GM23248 (cell line): ENCODE results near the gene IAH1. TPM values are rescaled to one million over a fixed set of nuclear protein-coding genes. Genes with fewer than 3 reads are reported as not detected.

Experiments used
- DNase-seq: peaks from one replicate; pipeline ENCODE4 v3.0.0-alpha.2; 2015
- H2AFZ ChIP-seq: fragments of 200-600 bp; sonication (generic); 2 replicates; pipeline ENCODE4 v1.6.1; 2016; ENCODE audit warnings: antibody characterized with exemption
- H3F3A ChIP-seq: fragments of 200-600 bp; sonication (generic); 2 replicates; pipeline ENCODE4 v1.6.1; 2016; ENCODE audit warnings: mild to moderate bottlenecking, antibody characterized with exemption, mixed run types; ENCODE audit not compliant: insufficient read depth
- H3K27ac ChIP-seq: fragments of 200-600 bp; sonication (generic); 2 replicates; pipeline ENCODE4 v1.5.1; 2016; ENCODE audit warnings: mild to moderate bottlenecking
- H3K27me3 ChIP-seq: fragments of 200-600 bp; sonication (generic); replicated peaks from 2 replicates; pipeline ENCODE4 v1.6.1; 2016; ENCODE audit warnings: mild to moderate bottlenecking; ENCODE audit not compliant: insufficient read depth
- H3K36me3 ChIP-seq: fragments of 200-600 bp; sonication (generic); 2 replicates; pipeline ENCODE4 v1.6.1; 2016; ENCODE audit warnings: low read depth, mild to moderate bottlenecking
- H3K4me1 ChIP-seq: fragments of 200-600 bp; sonication (generic); 2 replicates; pipeline ENCODE4 v1.6.1; 2016; ENCODE audit warnings: mild to moderate bottlenecking; ENCODE audit not compliant: insufficient read depth
- H3K4me2 ChIP-seq: fragments of 200-600 bp; sonication (generic); one replicate; pipeline ENCODE4 v1.6.1; 2016; ENCODE audit warnings: mild to moderate bottlenecking; ENCODE audit not compliant: unreplicated experiment
- H3K4me3 ChIP-seq: fragments of 200-600 bp; sonication (generic); 2 replicates; pipeline ENCODE4 v1.5.1; 2016; ENCODE audit warnings: mild to moderate bottlenecking
- H3K79me2 ChIP-seq: fragments of 200-600 bp; sonication (generic); 2 replicates; pipeline ENCODE4 v1.6.1; 2016; ENCODE audit warnings: mild to moderate bottlenecking; ENCODE audit not compliant: insufficient read depth
- H3K9ac ChIP-seq: fragments of 200-600 bp; sonication (generic); 2 replicates; pipeline ENCODE4 v1.6.1; 2016; ENCODE audit warnings: mild to moderate bottlenecking
- H3K9me2 ChIP-seq: fragments of 200-600 bp; sonication (generic); 2 replicates; pipeline ENCODE4 v1.6.1; 2016; ENCODE audit warnings: mixed run types, mild to moderate bottlenecking, moderate library complexity; ENCODE audit not compliant: insufficient read depth
- H3K9me3 ChIP-seq: fragments of 200-600 bp; sonication (generic); one replicate; pipeline ENCODE4 v1.6.1; 2017; ENCODE audit warnings: low read depth
- H4K20me1 ChIP-seq: fragments of 200-600 bp; sonication (generic); 2 replicates; pipeline ENCODE4 v1.6.0; 2016; ENCODE audit not compliant: insufficient read depth
- EZH2 ChIP-seq: fragments of 200-600 bp; sonication (generic); IDR thresholded peaks from 2 replicates; pipeline ENCODE4 v1.6.1; 2018; ENCODE audit warnings: antibody characterized with exemption, mild to moderate bottlenecking; ENCODE audit not compliant: insufficient read depth, poor library complexity, severe bottlenecking
- EZH2phosphoT487 ChIP-seq: fragments of 200-600 bp; sonication (generic); IDR thresholded peaks from 2 replicates; pipeline ENCODE4 v1.6.1; 2018; ENCODE audit warnings: antibody characterized with exemption, moderate library complexity, mild to moderate bottlenecking, low read depth; ENCODE audit not compliant: insufficient read depth
- WGBS, 2 experiments: methylation state at CpG; one replicate each; pipeline ENCODE4 v1.1.6; 2015 to 2017; ENCODE audit warnings: low lambda C conversion rate in 2 of 2, low coverage in 1 of 2; ENCODE audit errors: missing lambda C conversion rate in 2 of 2; 5-methylcytosine and 5-hydroxymethylcytosine counted together
- in situ Hi-C: fragments of 300-500 bp; cut with MboI; formaldehyde crosslinking; loops from 2 replicates; pipeline ENCODE4 v1.15.0; 2020
- polyA plus RNA-seq: library from polyadenylated mRNA; unstranded; fragments of >200 nt; fragmentation: Nextera tagmentation; extraction: Ambion mirVana; gene quantifications from 2 replicates; pipeline ENCODE4 v1.2.1, GENCODE V29; 2016
- total RNA-seq: library from RNA; depleted of rRNA; stranded (reverse); fragments of >200 nt; shearing (Covaris generic); gene quantifications from 2 replicates; pipeline ENCODE4 v1.2.3, GENCODE V29; 2014

Gene IAH1
- total and polyA plus RNA-seq, 2 experiments from 2014 or later = 81.5 to 135 TPM

DNA sequence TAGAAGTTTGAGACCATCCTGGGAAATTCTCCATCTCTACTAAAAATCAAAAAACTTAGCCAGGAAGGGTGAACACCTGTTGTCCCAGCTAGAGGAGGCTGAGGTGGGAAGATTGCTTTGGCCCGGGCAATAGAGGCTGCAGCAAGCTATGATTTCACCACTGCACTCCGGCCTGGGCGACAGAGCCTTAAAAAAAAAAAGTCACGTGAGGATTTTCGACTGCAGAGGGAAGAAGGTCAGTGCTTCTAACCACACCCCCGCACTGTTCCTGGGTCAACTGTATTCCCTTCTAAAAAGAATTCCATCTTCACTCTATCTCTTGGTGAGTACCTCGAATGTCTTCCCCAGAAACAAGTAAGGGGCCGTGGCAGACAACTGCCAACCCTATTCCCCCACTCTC is 49.9 kb downstream of the IAH1 start:
- no peaks in the 10 kb centered on the region for H3K27me3 ChIP-seq
- H2AFZ ChIP-seq = no peak overlapping the region
- H3K9ac ChIP-seq = no peak overlapping the region
- in situ Hi-C loops = no loop called here
- H3K4me1 ChIP-seq = no peaks in the 10 kb centered on the region
- no peak overlapping the region for H3K4me3 ChIP-seq
- H3F3A ChIP-seq = no peaks in the 10 kb centered on the region
- no peaks in the 10 kb centered on the region for H4K20me1 ChIP-seq
- H3K9me2 ChIP-seq = no peaks in the 10 kb centered on the region
- H3K27ac ChIP-seq = no peak overlapping the region
- H3K9me3 ChIP-seq = no peaks in the 10 kb centered on the region
- H3K4me2 ChIP-seq = no peak overlapping the region
- peaks cover 50% of the 10 kb centered on the region for H3K36me3 ChIP-seq
- TF ChIP-seq EZH2 (no peak), EZH2phosphoT487 (no peak)
- DNase-seq = no peak
- WGBS, 2 experiments = 98 to 99% methylated on average over 8 of the region's 8 CpGs
- peaks cover 30% of the 10 kb centered on the region for H3K79me2 ChIP-seq

DNA sequence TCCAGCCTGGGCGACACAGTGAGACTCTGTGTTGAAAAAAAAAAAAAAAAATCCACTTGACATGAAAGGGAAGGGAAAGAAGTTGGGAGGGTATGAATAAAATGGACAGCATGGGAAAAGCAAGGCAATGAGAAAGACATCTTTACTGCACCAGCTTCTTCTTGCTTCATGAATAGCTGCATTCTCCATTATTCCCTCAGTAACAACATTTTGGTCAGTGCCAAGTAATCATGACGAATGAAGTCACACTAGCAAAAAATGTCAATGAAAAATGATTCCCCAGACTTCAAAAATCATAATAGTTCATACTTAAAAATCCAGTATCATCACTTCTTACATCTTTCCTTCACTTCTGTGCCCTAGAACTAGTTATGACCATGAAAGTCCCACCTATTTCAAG is 50.9 kb downstream of the IAH1 start:
- Histone ChIP-seq H3F3A (no peaks in the 10 kb centered on the region), H4K20me1 (no peaks in the 10 kb centered on the region), H3K79me2 (peaks cover 40% of the 10 kb centered on the region), H3K27ac (no peak overlapping the region), H3K4me2 (no peak overlapping the region), H3K27me3 (no peaks in the 10 kb centered on the region), H3K9me2 (no peaks in the 10 kb centered on the region), H2AFZ (no peak overlapping the region), H3K4me1 (no peaks in the 10 kb centered on the region), H3K9me3 (no peaks in the 10 kb centered on the region), H3K36me3 (peaks cover 47% of the 10 kb centered on the region), H3K9ac (no peak overlapping the region), H3K4me3 (no peak overlapping the region)
- 79 to 81% methylated on average over 2 of the region's 2 CpGs for WGBS, 2 experiments
- in situ Hi-C loops = no loop called here
- no peak for DNase-seq
- no peak for TF ChIP-seq EZH2
- no peak for TF ChIP-seq EZH2phosphoT487

DNA sequence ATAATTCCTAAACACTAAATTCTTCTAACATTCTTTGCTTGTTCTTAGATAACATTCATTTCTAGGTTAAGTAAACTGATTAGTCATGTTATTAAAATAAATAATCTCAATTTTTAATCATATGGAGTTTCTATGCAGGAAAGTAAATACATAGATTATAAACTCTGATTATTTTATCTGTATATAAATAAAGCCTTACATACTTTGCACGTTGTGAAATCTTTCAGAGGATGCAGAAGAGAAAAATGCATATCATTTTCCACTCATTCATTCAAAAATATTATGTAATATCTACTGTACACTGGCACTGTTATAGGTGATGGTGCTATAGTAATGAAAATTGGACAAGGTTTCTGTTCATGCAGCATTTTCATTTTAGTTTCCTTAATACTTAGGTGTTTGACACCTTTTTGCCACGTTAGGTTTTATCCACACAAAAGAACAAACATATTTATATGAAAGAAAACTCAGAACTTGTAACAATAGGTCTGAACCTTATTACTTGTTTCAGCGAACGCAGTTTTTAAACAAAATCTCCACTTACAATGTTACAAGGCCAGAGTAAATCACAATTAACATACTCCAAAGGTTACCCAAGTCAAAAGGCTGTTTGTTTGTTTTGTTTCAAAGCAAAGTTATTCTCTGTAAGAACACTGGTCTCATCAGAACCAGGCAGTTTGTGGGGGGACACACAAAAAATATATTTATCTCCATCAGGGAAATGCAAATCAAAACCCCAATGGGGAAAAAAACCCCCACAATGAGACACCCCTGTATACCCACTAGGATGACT is 53.8 kb downstream of the IAH1 start:
- Histone ChIP-seq H3K9me3 (no peaks in the 10 kb centered on the region), H3K4me3 (no peak overlapping the region), H3K9me2 (no peaks in the 10 kb centered on the region), H3K9ac (no peak overlapping the region), H3K4me2 (no peak overlapping the region), H3F3A (no peaks in the 10 kb centered on the region), H3K27me3 (no peaks in the 10 kb centered on the region), H3K4me1 (no peaks in the 10 kb centered on the region), H2AFZ (no peak overlapping the region), H3K36me3 (peaks cover 34% of the 10 kb centered on the region), H3K27ac (no peak overlapping the region), H3K79me2 (peaks cover 68% of the 10 kb centered on the region), H4K20me1 (no peaks in the 10 kb centered on the region)
- TF ChIP-seq EZH2 = no peak
- no peak for TF ChIP-seq EZH2phosphoT487
- in situ Hi-C loops = no loop called here
- no peak for DNase-seq
- 94 to 99% methylated on average over 4 of the region's 4 CpGs for WGBS, 2 experiments

DNA sequence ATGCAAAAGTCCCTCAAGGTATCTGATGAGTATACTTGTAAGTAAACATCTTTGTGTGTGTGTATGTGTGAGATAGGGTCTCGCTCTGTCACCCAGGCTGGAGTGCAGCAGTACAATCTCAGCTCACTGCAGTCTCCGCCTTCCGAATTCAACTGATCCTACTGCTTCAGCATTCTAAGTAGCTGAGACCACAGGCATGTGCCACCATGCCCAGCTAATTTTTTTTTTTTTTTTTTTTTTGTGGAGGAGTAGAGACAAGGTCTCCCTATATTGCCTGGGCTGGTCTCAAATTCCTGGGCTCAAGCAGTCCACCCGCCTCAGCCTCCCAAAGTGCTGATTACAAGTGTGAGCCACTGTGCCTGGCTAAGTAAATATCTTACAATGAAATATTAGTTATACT is 58.1 kb downstream of the IAH1 start:
- Histone ChIP-seq H3F3A (peaks cover 15% of the 10 kb centered on the region), H3K4me2 (no peak overlapping the region), H3K9me3 (no peaks in the 10 kb centered on the region), H3K36me3 (peaks cover 24% of the 10 kb centered on the region), H2AFZ (no peak overlapping the region), H3K9me2 (no peaks in the 10 kb centered on the region), H4K20me1 (no peaks in the 10 kb centered on the region; the same call in 1 of the 2 replicates), H3K4me1 (0 out of 2 replicates have a peak, but pooled peaks cover 3% of the 10 kb centered on the region), H3K27ac (no peak overlapping the region), H3K9ac (no peak overlapping the region), H3K4me3 (no peak overlapping the region), H3K79me2 (peaks cover 98% of the 10 kb centered on the region), H3K27me3 (no peaks in the 10 kb centered on the region)
- DNase-seq = no peak
- in situ Hi-C loops = no loop called here
- 98 to 100% methylated on average over 4 of the region's 4 CpGs for whole genome bisulfite sequencing, 2 experiments
- TF ChIP-seq EZH2phosphoT487 (no peak), EZH2 (no peak)
